GM23248 (cell line): ENCODE results near the gene SPX.

Experiments used
- EZH2 ChIP-seq: fragments of 200-600 bp; sonication (generic); IDR thresholded peaks from 2 replicates; pipeline ENCODE4 v1.6.1; 2018; ENCODE audit warnings: antibody characterized with exemption, mild to moderate bottlenecking; ENCODE audit not compliant: insufficient read depth, poor library complexity, severe bottlenecking
- EZH2phosphoT487 ChIP-seq: fragments of 200-600 bp; sonication (generic); IDR thresholded peaks from 2 replicates; pipeline ENCODE4 v1.6.1; 2018; ENCODE audit warnings: antibody characterized with exemption, moderate library complexity, mild to moderate bottlenecking, low read depth; ENCODE audit not compliant: insufficient read depth

DNA sequence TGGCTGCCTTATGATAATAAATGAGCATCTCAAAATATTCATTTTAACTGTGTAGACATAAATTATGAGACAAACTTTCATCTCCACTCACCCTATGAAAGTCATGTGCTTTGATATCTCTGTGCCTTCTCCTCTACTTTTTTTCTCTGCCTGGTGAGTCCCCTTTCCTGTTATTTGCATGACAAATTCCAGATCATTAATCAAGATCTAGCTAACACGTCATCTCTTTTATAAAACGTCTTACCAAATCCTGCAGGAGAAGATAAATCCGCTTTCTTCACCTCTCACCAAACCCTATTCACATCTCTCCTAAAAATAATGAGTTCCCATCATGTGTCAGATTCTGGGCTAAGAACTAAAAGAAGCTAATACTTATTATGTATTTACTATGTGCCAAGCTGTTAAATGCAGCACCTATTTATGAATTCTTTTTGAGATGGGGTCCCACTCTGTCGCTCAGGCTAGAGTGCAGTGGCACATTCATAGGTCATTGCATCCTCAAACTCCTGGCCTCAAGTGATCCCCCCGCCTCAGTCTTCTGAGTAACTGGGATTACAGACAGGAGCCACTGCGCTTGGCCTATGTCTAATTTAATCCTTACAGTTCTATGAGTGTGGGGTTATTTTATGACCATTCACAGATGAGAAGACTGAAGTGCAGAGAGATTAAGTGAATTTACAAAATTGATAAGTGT lies 26.7 kb downstream of the SPX start:
- TF ChIP-seq EZH2, result no peak
- no peak for TF ChIP-seq EZH2phosphoT487
